GM12801 (cell line): ENCODE data around the gene ARHGEF7.

Source experiments
- CTCF ChIP-seq: IDR thresholded peaks from one replicate; pipeline ENCODE4 v1.5.1; 2011; ENCODE audit warnings: control low read depth; ENCODE audit not compliant: insufficient read length; ENCODE audit errors: extremely low read depth

The ARHGEF7 gene

DNA sequence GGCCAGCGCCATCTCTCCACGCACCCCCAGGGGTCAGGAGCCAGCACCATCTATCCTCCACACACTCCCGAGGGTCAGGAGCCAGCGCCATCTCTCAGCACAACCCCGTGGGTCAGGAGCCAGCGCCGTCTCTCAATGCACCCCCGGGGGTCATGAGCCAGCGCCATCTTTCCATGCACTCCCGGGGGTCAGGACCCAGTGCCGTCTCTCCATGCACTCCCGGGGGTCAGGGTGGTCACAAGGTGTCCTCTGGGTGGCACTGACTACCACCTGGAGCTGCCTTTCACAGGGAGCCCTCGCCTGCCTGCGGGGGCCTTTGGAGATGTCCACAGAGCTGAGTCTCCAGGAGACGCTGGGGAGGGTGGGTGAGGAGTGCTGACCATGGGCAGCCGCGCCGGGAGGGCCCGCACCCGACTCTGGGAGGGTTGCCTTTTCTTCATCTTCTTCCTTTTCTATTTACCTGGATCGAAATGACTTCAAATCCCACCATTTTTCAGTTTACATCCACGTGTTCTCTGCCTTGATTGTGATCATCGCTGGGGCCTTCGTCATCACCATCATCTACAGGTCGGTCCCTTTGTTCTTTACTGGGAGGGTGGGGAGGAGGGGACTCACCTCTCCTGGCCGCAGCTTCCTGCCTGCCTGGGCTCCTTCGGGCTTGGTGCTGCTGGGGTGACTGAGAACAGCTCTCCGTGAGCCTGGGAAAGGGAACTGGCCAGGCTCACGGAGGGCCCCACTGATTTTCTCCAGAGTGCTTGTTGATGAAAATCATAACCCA, 224.4 kb downstream of the ARHGEF7 start:
- TF ChIP-seq CTCF = no peak

GRCh38 chr13:111341886-111342285, 226.8 kb downstream of the ARHGEF7 start:
- no peak for TF ChIP-seq CTCF

DNA sequence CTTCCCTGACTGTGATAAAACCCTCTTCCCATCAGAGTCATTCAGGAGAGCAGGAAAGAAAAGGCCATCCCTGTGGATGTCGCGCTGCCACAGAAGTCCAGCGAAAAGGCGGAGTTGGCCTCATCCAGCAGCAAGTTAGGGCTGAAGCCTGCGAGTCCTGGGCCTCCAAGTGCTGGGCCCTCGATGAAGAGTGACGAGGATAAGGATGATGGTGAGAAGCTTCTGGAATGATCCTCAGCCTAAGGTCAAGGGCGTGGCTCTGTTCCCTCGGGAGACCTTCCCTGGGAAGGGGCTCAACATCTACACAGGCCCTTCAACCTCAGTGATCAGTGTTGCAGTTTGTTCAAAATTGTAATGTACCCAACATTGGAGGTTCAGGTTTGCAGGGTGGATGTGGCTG, 227.6 kb downstream of the ARHGEF7 start:
- TF ChIP-seq CTCF = no peak

DNA sequence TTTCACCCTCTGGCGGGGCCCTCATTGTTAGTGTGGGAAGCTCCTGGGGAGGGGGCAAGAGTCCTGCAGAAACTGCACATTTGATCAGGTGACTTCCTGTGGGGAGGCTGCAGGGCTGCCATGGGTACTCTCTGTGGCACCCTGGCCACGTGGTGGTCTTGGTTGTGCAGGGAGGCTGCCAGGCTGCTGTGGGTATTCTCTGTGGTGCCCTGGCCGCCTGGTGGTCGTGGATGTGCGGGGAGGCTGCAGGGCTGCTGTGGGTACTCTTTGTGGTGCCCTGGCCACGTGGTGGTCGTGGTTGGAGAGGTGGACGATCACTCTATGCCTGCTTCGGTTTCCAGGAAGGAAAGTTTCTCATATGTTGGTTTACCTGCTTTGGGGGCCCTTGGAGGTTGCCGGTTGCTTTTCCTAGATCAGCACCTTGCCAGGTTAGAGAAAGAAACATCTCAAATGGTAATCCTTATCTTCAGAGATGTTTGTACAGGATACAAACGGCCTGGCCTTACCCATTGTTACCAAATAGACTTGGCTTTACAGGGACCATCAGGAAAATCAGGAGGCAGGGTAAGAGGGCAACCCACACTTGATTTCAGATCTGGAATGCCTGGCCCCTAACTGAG, 228.2 kb downstream of the ARHGEF7 start:
- TF ChIP-seq CTCF = no peak

GRCh38 chr13:111344471-111345191, 229.5 kb downstream of the ARHGEF7 start:
- TF ChIP-seq CTCF = no peak

DNA sequence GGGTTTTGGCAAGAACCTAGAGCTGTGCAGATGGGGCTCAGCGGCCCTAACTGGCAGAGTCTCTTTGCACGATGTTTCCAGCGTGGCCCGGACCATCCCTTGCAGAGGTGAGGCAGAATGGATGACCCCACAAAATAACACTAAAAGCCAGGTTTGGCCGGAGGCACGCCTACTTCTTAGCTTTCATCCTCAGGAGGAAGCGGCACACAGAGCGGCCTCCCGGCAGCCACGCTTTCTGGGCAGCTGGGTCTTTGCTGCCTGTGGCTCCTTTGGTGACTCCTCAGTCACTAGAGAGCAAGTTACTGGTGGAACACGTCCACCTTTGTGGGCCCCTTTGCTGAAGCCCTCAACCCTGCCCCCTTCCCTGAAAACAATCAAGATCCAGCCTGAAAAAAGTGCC, 230.6 kb downstream of the ARHGEF7 start:
- TF ChIP-seq CTCF = no peak

- TF ChIP-seq CTCF = no peak
Measured at GRCh38 chr13:111346101-111346680, 231.1 kb downstream of the ARHGEF7 start.
